ENCODE measurements around the gene CXorf49B.
"Not testable (repeated sequence)": the region's sequence is repeated elsewhere in the genome, so short reads cannot be mapped to it uniquely, and the experiment has no call there.

Gene CXorf49B

GRCh38 chrX:71763049-71763448 is at the start of gene CXorf49B:
CXorf49B (plus strand) TSS chrX:71763349; CDS start chrX:71763424, 75 bp downstream.
- not testable (repeated sequence) for DNase-seq

- not testable (repeated sequence) for DNase-seq
Measured at GRCh38 chrX:71714064-71714463, 49.1 kb upstream of the CXorf49B start.

- not testable (repeated sequence) for DNase-seq
Measured at GRCh38 chrX:71715551-71715950, 47.6 kb upstream of the CXorf49B start.

GRCh38 chrX:71716323-71716722 is 46.8 kb upstream of the CXorf49B start:
- DNase-seq = not testable (repeated sequence)

GRCh38 chrX:71718185-71718584 is 45.0 kb upstream of the CXorf49B start, which contains the start of gene CXorf49:
CXorf49 (minus strand) TSS chrX:71718285; CDS start chrX:71718151, 134 bp downstream.
- not testable (repeated sequence) for DNase-seq

- DNase-seq = not testable (repeated sequence)
Measured at GRCh38 chrX:71719195-71719594, 44.0 kb upstream of the CXorf49B start.

GRCh38 chrX:71720289-71720886 is 42.8 kb upstream of the CXorf49B start:
- not testable (repeated sequence) for DNase-seq

- DNase-seq = not testable (repeated sequence)
Measured at GRCh38 chrX:71760688-71761281, 2.4 kb upstream of the CXorf49B start.

GRCh38 chrX:71764832-71765231 is 1.7 kb downstream of the CXorf49B start:
- DNase-seq = not testable (repeated sequence)

GRCh38 chrX:71765613-71766012 is 2.5 kb downstream of the CXorf49B start:
- DNase-seq = not testable (repeated sequence)

- not testable (repeated sequence) for DNase-seq
Measured at GRCh38 chrX:71767134-71767533, 4.0 kb downstream of the CXorf49B start.

- not testable (repeated sequence) for DNase-seq
Measured at GRCh38 chrX:71778322-71778721, 15.2 kb downstream of the CXorf49B start.

- not testable (repeated sequence) for DNase-seq
Measured at GRCh38 chrX:71782225-71782949, 19.2 kb downstream of the CXorf49B start.

GRCh38 chrX:71782950-71783299 is 19.8 kb downstream of the CXorf49B start:
- not testable (repeated sequence) for DNase-seq

- not testable (repeated sequence) for DNase-seq
Measured at GRCh38 chrX:71783569-71784347, 20.6 kb downstream of the CXorf49B start.

- not testable (repeated sequence) for DNase-seq
Measured at GRCh38 chrX:71784348-71784983, 21.3 kb downstream of the CXorf49B start.

GRCh38 chrX:71806450-71806849 is 43.3 kb downstream of the CXorf49B start:
- not testable (repeated sequence) for DNase-seq

- DNase-seq = no peak
Measured at GRCh38 chrX:71809886-71810285, 46.7 kb downstream of the CXorf49B start.

GRCh38 chrX:71814123-71814912 is 51.2 kb downstream of the CXorf49B start:
- DNase-seq = no peak

- DNase-seq = no peak
Measured at GRCh38 chrX:71815121-71815905, 52.2 kb downstream of the CXorf49B start.

GRCh38 chrX:71815906-71816156 is 52.7 kb downstream of the CXorf49B start:
- DNase-seq = no peak
